DMS79 treated with DMSO at 0.1 percent for 48 hours (cell line): ENCODE results near the gene PEX16.

Source experiments
- DNase-seq: peaks from one replicate; lab custom pipeline; 2025; lab: John Stamatoyannopoulos, UW

Gene PEX16

GRCh38 chr11:45930951-45931570 is 13.4 kb upstream of the PEX16 start:
- DNase-seq, result peak; percentile 22

- DNase-seq, result peak; percentile 85
Measured at GRCh38 chr11:45930031-45930794, 12.5 kb upstream of the PEX16 start.

DNA sequence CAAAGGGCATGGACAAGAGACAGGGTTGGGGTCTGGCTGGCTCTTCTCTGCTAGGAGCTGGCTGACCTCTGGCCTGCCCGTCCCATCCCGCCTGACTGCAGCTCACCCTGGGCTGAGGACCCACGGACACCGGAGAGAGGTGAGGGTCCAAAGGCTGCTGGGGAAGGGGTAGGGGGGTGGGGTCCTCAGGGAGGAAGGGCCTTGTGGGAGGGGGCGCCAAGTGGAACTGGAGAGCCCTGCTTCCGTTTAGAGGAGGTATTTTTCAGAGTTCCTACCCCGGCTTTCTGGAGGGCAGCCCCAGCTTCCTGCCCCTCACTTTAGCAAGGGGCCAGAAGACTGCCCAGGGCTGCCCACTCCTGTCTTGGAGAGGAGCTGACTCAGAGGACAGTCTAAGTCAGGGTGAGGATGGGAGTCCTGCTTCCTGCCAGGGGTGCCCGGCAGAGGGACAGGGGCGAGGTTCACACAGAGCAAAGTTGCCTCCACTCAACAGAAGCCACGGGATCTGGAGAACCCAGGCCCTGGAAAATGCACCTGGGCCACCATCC is 11.9 kb upstream of the PEX16 start:
- DNase-seq, result no peak

DNA sequence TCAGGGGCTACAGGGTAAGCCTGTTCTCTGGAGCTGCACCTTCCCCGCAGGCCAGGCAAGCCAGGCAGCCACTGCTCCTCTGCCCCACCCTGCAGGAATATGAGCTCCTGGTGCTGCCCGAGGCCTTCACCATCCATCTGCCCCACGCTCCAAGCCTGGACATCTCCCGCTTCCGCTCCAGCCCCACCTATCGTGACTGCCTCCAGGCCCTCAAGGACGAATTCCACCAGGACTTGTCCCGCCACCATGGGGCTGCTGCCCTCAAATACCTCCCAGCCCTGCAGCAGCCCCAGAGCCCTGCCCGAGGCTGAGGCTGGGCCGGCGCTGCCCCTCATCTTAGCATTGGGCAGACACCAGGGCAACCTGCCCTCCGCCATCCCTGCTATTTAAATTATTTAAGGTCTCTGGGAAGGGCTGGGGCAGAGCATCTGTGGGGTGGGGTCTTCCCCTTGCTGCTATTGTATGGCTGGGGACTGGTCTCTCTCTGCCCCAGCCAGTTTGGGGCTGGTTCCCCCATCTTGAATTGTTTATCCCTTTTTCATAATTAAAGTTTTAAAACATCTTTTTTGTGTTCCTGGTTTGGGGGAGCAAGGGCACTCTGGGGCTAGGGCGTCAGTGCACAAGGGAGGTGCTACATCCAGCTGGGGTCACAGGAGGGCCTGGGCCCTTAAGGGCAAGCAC is 11.0 kb upstream of the PEX16 start:
- DNase-seq, result no peak

DNA sequence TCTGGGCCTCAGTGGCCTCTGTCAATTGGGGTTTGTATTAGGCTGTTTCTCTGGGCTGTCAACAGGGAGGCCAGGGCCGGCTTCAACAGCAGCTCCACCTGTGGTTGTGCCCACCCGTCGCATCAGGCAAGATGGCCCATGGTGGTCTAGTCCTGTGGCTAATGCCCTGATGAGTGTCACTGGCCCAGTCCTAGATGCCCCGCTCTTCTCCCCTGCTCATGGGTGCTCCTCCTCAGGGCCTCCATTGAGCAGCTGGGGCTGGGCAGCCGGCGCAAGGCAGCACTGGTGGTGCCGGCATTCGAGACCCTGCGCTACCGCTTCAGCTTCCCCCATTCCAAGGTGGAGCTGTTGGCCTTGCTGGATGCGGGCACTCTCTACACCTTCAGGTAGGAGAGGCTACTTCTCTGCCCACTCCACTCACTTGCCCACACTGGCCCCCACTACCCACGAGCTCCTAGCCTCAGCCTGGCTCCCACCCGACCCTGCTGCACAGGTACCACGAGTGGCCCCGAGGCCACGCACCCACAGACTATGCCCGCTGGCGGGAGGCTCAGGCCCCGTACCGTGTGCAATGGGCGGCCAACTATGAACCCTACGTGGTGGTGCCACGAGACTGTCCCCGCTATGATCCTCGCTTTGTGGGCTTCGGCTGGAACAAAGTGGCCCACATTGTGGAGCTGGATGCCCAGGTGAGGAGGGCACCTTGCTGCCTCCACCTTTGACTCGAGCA is 10.2 kb upstream of the PEX16 start:
- DNase-seq, result no peak

DNA sequence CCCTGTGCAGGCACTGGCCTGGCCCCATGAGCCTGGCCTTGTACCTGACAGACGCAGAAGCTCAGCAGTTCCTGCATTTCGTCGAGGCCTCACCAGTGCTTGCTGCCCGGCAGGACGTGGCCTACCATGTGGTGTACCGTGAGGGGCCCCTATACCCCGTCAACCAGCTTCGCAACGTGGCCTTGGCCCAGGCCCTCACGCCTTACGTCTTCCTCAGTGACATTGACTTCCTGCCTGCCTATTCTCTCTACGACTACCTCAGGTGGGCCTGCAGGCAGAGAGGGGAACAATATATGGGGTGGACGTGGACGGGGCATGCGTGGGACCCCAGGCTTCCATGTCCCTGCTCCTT is 9.6 kb upstream of the PEX16 start:
- no peak for DNase-seq

GRCh38 chr11:45926536-45927331 is 9.1 kb upstream of the PEX16 start:
- no peak for DNase-seq

GRCh38 chr11:45926001-45926401 is 8.3 kb upstream of the PEX16 start:
- DNase-seq, result no peak

GRCh38 chr11:45925550-45925949 is 7.9 kb upstream of the PEX16 start:
- DNase-seq, result no peak

DNA sequence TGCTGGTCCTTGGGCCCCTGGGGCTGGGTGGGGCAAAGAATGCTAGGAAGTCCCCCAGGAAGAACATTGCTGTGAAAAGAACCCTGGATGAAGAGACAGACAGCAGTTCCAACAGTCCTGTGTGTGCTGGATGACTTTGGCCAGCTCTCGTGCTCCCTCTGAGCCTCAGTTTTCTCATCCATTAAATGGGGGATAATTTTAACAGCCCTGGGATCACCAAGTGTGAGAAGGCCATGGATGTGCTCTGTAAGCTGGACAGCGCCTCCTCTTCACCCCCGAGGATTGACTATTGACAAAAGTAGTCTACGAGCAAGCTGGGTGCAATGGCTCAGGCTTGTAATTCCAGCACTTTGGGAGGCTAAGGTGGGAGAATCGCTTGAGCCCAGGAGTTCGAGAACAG is 7.2 kb upstream of the PEX16 start:
- no peak for DNase-seq

DNA sequence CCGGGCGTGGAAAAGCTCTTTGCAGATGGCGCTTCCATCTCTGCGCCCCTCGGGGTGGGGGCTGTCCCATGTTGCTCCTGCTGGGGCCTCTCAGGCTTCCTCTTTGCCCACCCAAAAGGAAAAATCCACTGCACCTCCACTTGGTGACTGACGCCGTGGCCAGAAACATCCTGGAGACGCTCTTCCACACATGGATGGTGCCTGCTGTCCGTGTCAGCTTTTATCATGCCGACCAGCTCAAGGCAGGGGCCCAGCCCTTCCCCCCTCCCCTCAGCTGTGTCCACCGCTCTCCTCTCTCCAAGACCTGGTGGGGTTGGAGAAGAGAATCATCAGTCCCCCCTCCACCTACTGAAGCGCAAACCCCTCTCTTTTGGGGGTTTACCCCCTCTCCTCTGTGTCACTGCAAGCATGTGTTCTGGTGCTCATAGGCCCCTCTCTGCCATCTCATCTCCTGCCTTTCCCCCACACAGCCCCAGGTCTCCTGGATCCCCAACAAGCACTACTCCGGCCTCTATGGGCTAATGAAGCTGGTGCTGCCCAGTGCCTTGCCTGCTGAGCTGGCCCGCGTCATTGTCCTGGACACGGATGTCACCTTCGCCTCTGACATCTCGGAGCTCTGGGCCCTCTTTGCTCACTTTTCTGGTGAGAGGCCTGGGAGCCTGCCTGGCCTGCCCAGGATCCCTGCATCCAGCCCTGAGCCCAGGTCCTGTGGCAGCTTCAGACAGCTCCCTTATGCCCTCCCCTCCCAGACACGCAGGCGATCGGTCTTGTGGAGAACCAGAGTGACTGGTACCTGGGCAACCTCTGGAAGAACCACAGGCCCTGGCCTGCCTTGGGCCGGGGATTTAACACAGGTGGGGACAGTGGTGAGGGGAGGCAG is 6.6 kb upstream of the PEX16 start:
- no peak for DNase-seq

DNA sequence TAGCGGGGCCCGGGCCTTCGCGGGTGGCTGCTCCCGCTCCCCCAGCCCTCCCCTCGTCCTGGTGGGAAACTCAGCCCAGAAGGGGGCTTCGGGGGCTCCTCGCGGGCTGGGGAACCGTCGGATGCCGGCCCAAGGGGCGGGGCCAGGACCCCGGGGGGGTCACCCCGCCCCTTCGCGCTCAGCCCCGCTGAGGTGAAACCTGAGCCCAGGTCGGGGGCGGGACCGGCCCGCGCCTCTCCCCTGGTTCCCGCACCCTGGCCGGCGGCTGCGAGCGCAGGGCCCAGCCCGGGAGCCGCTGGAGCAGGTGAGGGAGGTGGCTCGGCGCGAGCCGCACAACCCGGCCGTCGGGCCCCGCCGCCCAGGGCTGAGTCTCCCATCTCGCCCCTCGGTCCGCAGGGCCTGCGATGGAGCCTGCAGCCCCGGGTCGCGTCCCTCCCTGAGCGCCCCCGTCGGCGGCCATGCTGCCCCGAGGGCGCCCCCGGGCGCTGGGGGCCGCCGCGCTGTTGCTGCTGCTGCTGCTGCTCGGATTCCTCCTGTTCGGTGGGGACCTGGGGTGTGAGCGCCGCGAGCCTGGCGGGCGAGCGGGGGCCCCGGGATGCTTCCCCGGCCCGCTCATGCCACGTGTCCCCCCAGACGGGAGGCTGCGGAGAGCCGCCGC is 4.9 kb upstream of the PEX16 start, which contains the start of gene LARGE2:
Gene LARGE2, plus strand, starts transcription at position 232 of the 658 bp plus-strand sequence. Its CDS starts 227 bp downstream, at position 459.
- DNase-seq, result peak; percentile 60

GRCh38 chr11:45921561-45922424 is 4.1 kb upstream of the PEX16 start:
- peak; percentile 76 for DNase-seq

- DNase-seq, result no peak
Measured at GRCh38 chr11:45920531-45921477, 3.1 kb upstream of the PEX16 start.

- DNase-seq, result no peak
Measured at GRCh38 chr11:45919806-45920530, 2.3 kb upstream of the PEX16 start.

DNA sequence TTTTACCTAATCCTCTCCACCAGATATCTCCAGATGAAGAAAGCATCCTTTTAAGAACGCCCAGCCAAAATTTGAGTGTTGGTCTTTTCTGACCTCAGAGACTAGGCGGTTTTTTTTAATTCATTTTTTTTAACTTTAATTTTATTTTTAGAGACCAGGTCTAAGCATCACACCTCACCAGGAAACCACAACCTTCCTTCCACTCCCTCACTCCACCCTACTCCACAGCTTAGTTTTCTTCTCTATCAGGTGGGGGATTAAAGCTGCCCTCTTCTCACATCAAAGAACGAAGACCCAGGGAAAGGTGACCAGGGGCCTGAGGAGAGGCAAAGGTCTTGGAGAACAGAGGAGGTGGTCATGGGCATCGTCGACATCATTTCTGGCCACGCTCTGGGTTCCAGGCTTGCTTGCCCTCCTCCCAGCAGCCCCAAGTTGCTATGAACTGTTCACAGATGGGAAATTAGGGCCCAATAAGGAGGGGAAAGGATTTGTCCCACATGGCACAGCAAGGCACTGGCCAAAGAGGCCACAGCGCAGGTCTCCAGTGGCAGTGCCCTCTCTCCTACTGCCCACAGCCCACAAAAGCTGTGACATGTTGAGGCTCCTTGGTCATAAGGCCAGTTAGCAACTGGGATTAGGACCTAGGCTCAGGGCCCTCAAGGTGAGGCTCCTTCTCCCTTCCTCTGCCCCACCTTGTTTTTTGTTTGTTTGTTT is 1.4 kb upstream of the PEX16 start:
- no peak for DNase-seq
